ENCODE results near the gene SPATA3. TPM values are rescaled to one million over a fixed set of nuclear protein-coding genes. Genes with fewer than 3 reads are reported as not detected.

Gene SPATA3
- total RNA-seq, 1 experiment from 2014 or later, result not detected

DNA sequence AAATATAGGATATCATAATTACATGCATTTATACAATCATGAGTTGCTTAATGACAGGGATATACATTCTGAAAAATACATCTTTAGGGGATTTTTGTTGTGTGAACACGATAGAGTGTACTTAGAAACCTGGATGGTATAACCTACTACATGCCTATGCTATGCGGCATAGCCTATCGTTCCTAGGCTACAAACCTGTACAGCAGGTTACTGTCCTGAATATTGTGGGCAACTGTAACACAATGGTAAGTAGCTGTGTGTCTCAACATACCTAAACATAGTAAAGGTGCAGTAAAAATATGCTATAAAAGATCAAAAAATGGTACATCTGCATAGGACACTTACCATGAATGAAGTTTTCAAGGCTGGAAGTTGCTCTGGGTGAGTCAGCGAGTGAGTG, 47.9 kb downstream of the SPATA3 start:
- intact Hi-C loops (cut with micrococcal nuclease; ENCODE audit: unreplicated experiment), result no loop called here
- TF ChIP-seq, protein P1, sequence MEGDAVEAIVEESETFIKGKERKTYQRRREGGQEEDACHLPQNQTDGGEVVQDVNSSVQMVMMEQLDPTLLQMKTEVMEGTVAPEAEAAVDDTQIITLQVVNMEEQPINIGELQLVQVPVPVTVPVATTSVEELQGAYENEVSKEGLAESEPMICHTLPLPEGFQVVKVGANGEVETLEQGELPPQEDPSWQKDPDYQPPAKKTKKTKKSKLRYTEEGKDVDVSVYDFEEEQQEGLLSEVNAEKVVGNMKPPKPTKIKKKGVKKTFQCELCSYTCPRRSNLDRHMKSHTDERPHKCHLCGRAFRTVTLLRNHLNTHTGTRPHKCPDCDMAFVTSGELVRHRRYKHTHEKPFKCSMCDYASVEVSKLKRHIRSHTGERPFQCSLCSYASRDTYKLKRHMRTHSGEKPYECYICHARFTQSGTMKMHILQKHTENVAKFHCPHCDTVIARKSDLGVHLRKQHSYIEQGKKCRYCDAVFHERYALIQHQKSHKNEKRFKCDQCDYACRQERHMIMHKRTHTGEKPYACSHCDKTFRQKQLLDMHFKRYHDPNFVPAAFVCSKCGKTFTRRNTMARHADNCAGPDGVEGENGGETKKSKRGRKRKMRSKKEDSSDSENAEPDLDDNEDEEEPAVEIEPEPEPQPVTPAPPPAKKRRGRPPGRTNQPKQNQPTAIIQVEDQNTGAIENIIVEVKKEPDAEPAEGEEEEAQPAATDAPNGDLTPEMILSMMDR (IDR thresholded peaks at IDR 0.05; ENCODE audit: insufficient read depth in 1 of 2, low read depth in 1 of 2, low read length in 1 of 2, severe bottlenecking in 1 of 2, unreplicated experiment in 1 of 2), result no peak
- no peaks in the 10 kb centered on the region for H3K27me3 Mint-ChIP-seq (ENCODE audit: insufficient read depth, unreplicated experiment)
- no TSS peak for BruUV-seq (replicated peaks)
- peaks cover 67% of the 10 kb centered on the region for H3K36me3 Mint-ChIP-seq (ENCODE audit: insufficient read depth, unreplicated experiment)
- H3K9me3 ChIP-seq, result no peaks in the 10 kb centered on the region
- no peak overlapping the region for H3K27ac Mint-ChIP-seq (ENCODE audit: unreplicated experiment)
- H3K27me3 ChIP-seq (replicated peaks; ENCODE audit: control insufficient read depth, insufficient read depth, low read length), result no peaks in the 10 kb centered on the region
- H3K4me3 Mint-ChIP-seq (ENCODE audit: unreplicated experiment), result no peak overlapping the region
- POLR2A ChIA-PET, result no interaction called here
- peaks cover 9% of the 10 kb centered on the region for H3K36me3 ChIP-seq (ENCODE audit: control insufficient read depth, insufficient read depth, low read length)
- no peak overlapping the region for H3K4me3 ChIP-seq (ENCODE audit: low read depth, low read length)
- H3K4me1 Mint-ChIP-seq (ENCODE audit: low read depth, unreplicated experiment), result peaks cover 18% of the 10 kb centered on the region
- no peak for DNase-seq
- CTCF ChIA-PET, result no interaction called here
- no peaks in the 10 kb centered on the region for H3K9me3 Mint-ChIP-seq (ENCODE audit: unreplicated experiment)
- peaks cover 31% of the 10 kb centered on the region for H3K4me1 ChIP-seq

- Mint-ChIP-seq H3K36me3 (ENCODE audit: insufficient read depth, unreplicated experiment) (peaks cover 56% of the 10 kb centered on the region), H3K27ac (ENCODE audit: unreplicated experiment) (no peak overlapping the region), H3K4me1 (ENCODE audit: low read depth, unreplicated experiment) (peaks cover 3% of the 10 kb centered on the region), H3K4me3 (ENCODE audit: unreplicated experiment) (no peak overlapping the region), H3K9me3 (ENCODE audit: unreplicated experiment) (no peaks in the 10 kb centered on the region), H3K27me3 (ENCODE audit: insufficient read depth, unreplicated experiment) (no peaks in the 10 kb centered on the region)
- Histone ChIP-seq H3K4me1 (peaks cover 44% of the 10 kb centered on the region), H3K4me3 (ENCODE audit: low read depth, low read length) (no peak overlapping the region), H3K9me3 (no peaks in the 10 kb centered on the region), H3K27me3 (replicated peaks; ENCODE audit: control insufficient read depth, insufficient read depth, low read length) (no peaks in the 10 kb centered on the region), H3K36me3 (ENCODE audit: control insufficient read depth, insufficient read depth, low read length) (peaks cover 3% of the 10 kb centered on the region; the same call in 1 of the 2 replicates)
- TF ChIP-seq, protein P1 (IDR thresholded peaks at IDR 0.05; ENCODE audit: insufficient read depth in 1 of 2, low read depth in 1 of 2, low read length in 1 of 2, severe bottlenecking in 1 of 2, unreplicated experiment in 1 of 2), result no peak
- ChIA-PET POLR2A (no interaction called here), CTCF (no interaction called here)
- intact Hi-C loops (cut with micrococcal nuclease; ENCODE audit: unreplicated experiment), result no loop called here
- DNase-seq, result no peak
- BruUV-seq (replicated peaks), result no TSS peak
These were observed 51.0 kb downstream of the SPATA3 start for GRCh38 chr2:231046916-231047273.

DNA sequence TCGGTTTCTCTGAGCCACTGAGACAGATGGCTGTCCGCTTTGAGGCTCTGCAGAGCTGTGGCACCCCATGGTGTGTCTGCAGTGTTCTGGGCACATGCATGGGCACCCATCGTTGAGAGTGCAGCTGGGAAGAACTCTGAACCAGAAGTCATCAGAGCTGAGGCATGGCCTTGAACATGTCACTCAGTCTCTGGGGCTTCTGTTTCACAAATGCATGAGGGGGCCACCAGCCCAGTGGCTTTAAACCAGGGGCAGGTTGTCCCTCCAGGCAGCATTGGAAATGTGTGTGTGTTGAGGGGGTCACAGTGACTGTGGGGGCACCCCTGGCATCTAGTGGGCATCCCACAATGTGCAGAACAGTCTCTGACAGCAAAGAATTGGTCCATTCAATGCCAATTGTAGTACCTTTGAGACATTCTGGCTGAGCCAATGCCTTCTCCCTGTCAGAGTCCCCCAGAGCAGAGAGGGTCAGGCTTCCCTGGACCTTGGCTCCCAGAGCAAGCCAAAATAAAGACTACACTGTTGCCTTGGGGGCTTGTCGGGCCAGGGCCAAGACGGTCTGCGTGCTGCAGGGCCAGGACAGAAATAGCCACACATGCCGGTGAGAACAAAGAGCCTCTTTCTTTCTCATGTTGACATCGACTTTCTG, 51.5 kb downstream of the SPATA3 start:
- no peaks in the 10 kb centered on the region for H3K9me3 Mint-ChIP-seq (ENCODE audit: unreplicated experiment)
- Histone ChIP-seq H3K4me1 (peaks cover 45% of the 10 kb centered on the region), H3K27me3 (replicated peaks; ENCODE audit: control insufficient read depth, insufficient read depth, low read length) (no peaks in the 10 kb centered on the region), H3K9me3 (no peaks in the 10 kb centered on the region), H3K4me3 (ENCODE audit: low read depth, low read length) (no peak overlapping the region), H3K36me3 (ENCODE audit: control insufficient read depth, insufficient read depth, low read length) (0 out of 2 replicates have a peak, but pooled peaks cover 3% of the 10 kb centered on the region)
- intact Hi-C loops (cut with micrococcal nuclease; ENCODE audit: unreplicated experiment), result no loop called here
- no peak overlapping the region for H3K27ac Mint-ChIP-seq (ENCODE audit: unreplicated experiment)
- ChIA-PET CTCF (no interaction called here), POLR2A (interaction anchor here (1.0 kb wide), 1 partner anchor 40 kb away, joined by 3 read pairs; no protein-coding TSS in a partner anchor)
- no peaks in the 10 kb centered on the region for H3K27me3 Mint-ChIP-seq (ENCODE audit: insufficient read depth, unreplicated experiment)
- TF ChIP-seq, protein P1 (IDR thresholded peaks at IDR 0.05; ENCODE audit: insufficient read depth in 1 of 2, low read depth in 1 of 2, low read length in 1 of 2, severe bottlenecking in 1 of 2, unreplicated experiment in 1 of 2), result no peak
- no TSS peak for BruUV-seq (replicated peaks)
- DNase-seq, result no peak
- no peak overlapping the region for H3K4me3 Mint-ChIP-seq (ENCODE audit: unreplicated experiment)
- H3K36me3 Mint-ChIP-seq (ENCODE audit: insufficient read depth, unreplicated experiment), result peaks cover 56% of the 10 kb centered on the region
- no peaks in the 10 kb centered on the region for H3K4me1 Mint-ChIP-seq (ENCODE audit: low read depth, unreplicated experiment)

Data from Caco-2 (cell line).